Osteocyte (in vitro differentiated cells): ENCODE measurements around the gene IPO13. TPM values are rescaled to one million over a fixed set of nuclear protein-coding genes. Genes with fewer than 3 reads are reported as not detected.

Experiments
- DNase-seq: peaks from one replicate; pipeline ENCODE4 v3.0.0; 2021; ENCODE audit warnings: mixed read lengths; ENCODE audit not compliant: unreplicated experiment; ENCODE audit errors: extremely low spot score
- H3K27ac Mint-ChIP-seq: one replicate; pipeline ENCODE4 v1.8.0; 2021; ENCODE audit warnings: mild to moderate bottlenecking, mixed read lengths; ENCODE audit not compliant: unreplicated experiment
- H3K27me3 Mint-ChIP-seq: one replicate; pipeline ENCODE4 v1.8.0; 2021; ENCODE audit warnings: mixed read lengths; ENCODE audit not compliant: unreplicated experiment
- H3K36me3 Mint-ChIP-seq: one replicate; pipeline ENCODE4 v1.8.0; 2021; ENCODE audit warnings: mixed read lengths; ENCODE audit not compliant: unreplicated experiment
- H3K4me1 Mint-ChIP-seq: one replicate; pipeline ENCODE4 v1.8.0; 2021; ENCODE audit warnings: mixed read lengths; ENCODE audit not compliant: unreplicated experiment
- H3K4me3 Mint-ChIP-seq: one replicate; pipeline ENCODE4 v1.8.0; 2021; ENCODE audit warnings: mild to moderate bottlenecking, moderate library complexity, mixed read lengths; ENCODE audit not compliant: unreplicated experiment
- H3K9me3 Mint-ChIP-seq: one replicate; pipeline ENCODE4 v1.8.0; 2021; ENCODE audit warnings: mixed read lengths; ENCODE audit not compliant: unreplicated experiment
- CTCF ChIP-seq: fragments of 200-600 bp; sonication (generic); IDR thresholded peaks from 2 replicates; pipeline ENCODE4 v1.5.0; 2021; ENCODE audit warnings: antibody characterized with exemption, mild to moderate bottlenecking, moderate library complexity
- total RNA-seq: library from RNA; stranded (reverse); gene quantifications from 2 replicates; pipeline ENCODE4 v1.2.1, GENCODE V29; 2021

The IPO13 gene
- total RNA-seq, 1 donor from 2014 or later: 40.8 TPM

GRCh38 chr1:43931711-43932660 lies 14.8 kb upstream of the IPO13 start:
- Mint-ChIP-seq H3K4me3 (peak overlapping the region; percentile 67), H3K27me3 (no peaks in the 10 kb centered on the region), H3K36me3 (peaks cover 4% of the 10 kb centered on the region), H3K9me3 (no peaks in the 10 kb centered on the region), H3K27ac (no peak overlapping the region), H3K4me1 (peaks cover 27% of the 10 kb centered on the region)
- no peak for TF ChIP-seq CTCF
- no peak for DNase-seq

GRCh38 chr1:43932786-43933385 lies 13.9 kb upstream of the IPO13 start:
- Mint-ChIP-seq H3K27ac (peak overlapping the region; percentile 54), H3K9me3 (no peaks in the 10 kb centered on the region), H3K4me3 (peak overlapping the region; percentile 67), H3K4me1 (peaks cover 27% of the 10 kb centered on the region), H3K27me3 (no peaks in the 10 kb centered on the region), H3K36me3 (peaks cover 4% of the 10 kb centered on the region)
- no peak for DNase-seq
- TF ChIP-seq CTCF: no peak

- DNase-seq: no peak
- Mint-ChIP-seq H3K36me3 (peaks cover 4% of the 10 kb centered on the region), H3K27me3 (no peaks in the 10 kb centered on the region), H3K9me3 (no peaks in the 10 kb centered on the region), H3K4me1 (peaks cover 27% of the 10 kb centered on the region), H3K4me3 (peak within 1 kb of the TSS; percentile 67), H3K27ac (peak within 1 kb of the TSS; percentile 54)
- TF ChIP-seq CTCF: no peak
Measured at GRCh38 chr1:43933386-43934100, 13.2 kb upstream of the IPO13 start, which contains the start of gene ARTN. TSS of gene ARTN (plus strand) at chr1:43933801. CDS start at chr1:43935657, 1,856 bp downstream.

- Mint-ChIP-seq H3K27ac (peak overlapping the region; percentile 41), H3K36me3 (peaks cover 4% of the 10 kb centered on the region), H3K4me1 (peaks cover 27% of the 10 kb centered on the region), H3K9me3 (no peaks in the 10 kb centered on the region), H3K4me3 (peak overlapping the region; percentile 58), H3K27me3 (no peaks in the 10 kb centered on the region)
- peak; percentile 92 for TF ChIP-seq CTCF
- DNase-seq: no peak
Measured at GRCh38 chr1:43934101-43934985, 12.4 kb upstream of the IPO13 start.
